ENCODE measurements around the gene CPT2. TPM values are rescaled to one million over a fixed set of nuclear protein-coding genes. Genes with fewer than 3 reads are reported as not detected.
A peak's percentile ranks its signal among the peaks of the same experiment; 100 is the strongest.

Gene CPT2
- total and polyA plus RNA-seq, 9 of the 15 experiments (the other 6 are each of a cell fraction or from before 2014, with no cell fraction given): 7.6 to 25.1 (median 16.8) TPM

GRCh38 chr1:53196485-53197290 lies at the start of gene CPT2 (continued):
- TF ChIP-seq DNMT1 (IDR thresholded peaks at IDR 0.05) (no peak), TFE3 (CRISPR knock-in tag; IDR thresholded peaks at IDR 0.05) (no peak), POLR2H (tag; IDR thresholded peaks at IDR 0.05; ENCODE audit: low read depth) (peak; percentile 85), BRD9 (IDR thresholded peaks at IDR 0.05; ENCODE audit: low read depth, partially characterized antibody) (no peak), SIRT6 (IDR thresholded peaks at IDR 0.05; ENCODE audit: low read depth, low read length) (no peak), ELF1 (tag; IDR thresholded peaks at IDR 0.05) (peak; percentile 96), RBM34 (IDR thresholded peaks at IDR 0.05; ENCODE audit: borderline replicate concordance, insufficient read depth, low read length) (no peak), ZBTB1 (CRISPR knock-in tag; IDR thresholded peaks at IDR 0.05; ENCODE audit: borderline replicate concordance, low read depth) (no peak), ZNF589 (CRISPR knock-in tag; IDR thresholded peaks at IDR 0.05; ENCODE audit: low read depth) (peak; percentile 57; the same call in 1 of the 2 replicates), KLF6 (CRISPR knock-in tag; IDR thresholded peaks at IDR 0.05; ENCODE audit: borderline replicate concordance) (0 out of 2 replicates have a peak, but pooled peaks have one; percentile 11), PHF8 (IDR thresholded peaks at IDR 0.05; ENCODE audit: borderline replicate concordance, low read length) (peak; percentile 98), ZNF444 (CRISPR knock-in tag; IDR thresholded peaks at IDR 0.05) (no peak), ZNF57 (CRISPR knock-in tag; IDR thresholded peaks at IDR 0.05) (no peak), KLF16 (IDR thresholded peaks at IDR 0.05) (0 out of 2 replicates have a peak, but pooled peaks have one; percentile 21), ZNF274 (IDR thresholded peaks at IDR 0.05; ENCODE audit: borderline replicate concordance, low read depth, low read length) (no peak), BHLHE40 (IDR thresholded peaks at IDR 0.05; ENCODE audit: low read length) (peak; percentile 69), YY1 (IDR thresholded peaks at IDR 0.05; ENCODE audit: borderline replicate concordance in 1 of 3, control insufficient read depth in 1 of 3, extremely low read depth in 1 of 3, insufficient read depth in 3 of 3, insufficient read length in 1 of 3, insufficient replicate concordance in 2 of 3, low read depth in 1 of 3, low read length in 2 of 3) (peak in 2 of 3 experiments; percentile 66 to 82), FIP1L1 (IDR thresholded peaks at IDR 0.05; ENCODE audit: low read depth, low read length, poor library complexity, severe bottlenecking) (peak; percentile 89), ZNF24 (IDR thresholded peaks at IDR 0.05) (no peak), MITF (IDR thresholded peaks at IDR 0.05) (no peak), TRIM28 (IDR thresholded peaks at IDR 0.05) (peak; percentile 34; the same call in 1 of the 2 replicates), ELK1 (CRISPR knock-in tag; IDR thresholded peaks at IDR 0.05) (no peak), ZNF75A (CRISPR knock-in tag; IDR thresholded peaks at IDR 0.05) (no peak)
